Activated naive CD4-positive, alpha-beta T cell treated with anti-CD3 and anti-CD28 coated beads, Interleukin-2, amount 50 U/mL, for 72 hours (primary cell): Measurements from ENCODE around the gene CLEC16A. TPM values are rescaled to one million over a fixed set of nuclear protein-coding genes. Genes with fewer than 3 reads are reported as not detected.
"Not testable (repeated sequence)": the region's sequence is repeated elsewhere in the genome, so short reads cannot be mapped to it uniquely, and the experiment has no call there.

Experiments used
- ATAC-seq, 2 donors: fragments of 150-1000 bp; cut with Tn5 transposase; 2 replicates each; pipeline ENCODE4 v1.10.0; 2021; ENCODE audit warnings: mild to moderate bottlenecking in 2 of 2, moderate library complexity in 2 of 2
- DNase-seq, 2 donors: peaks; one replicate each; pipeline ENCODE4 v3.0.0; 2021 to 2022; ENCODE audit warnings: low spot score in 2 of 2
- H3K27ac Mint-ChIP-seq, 2 donors: one replicate each; pipeline ENCODE4 v1.8.0; 2022; ENCODE audit warnings: mild to moderate bottlenecking in 2 of 2, mixed read lengths in 2 of 2
- H3K36me3 Mint-ChIP-seq, 2 donors: one replicate each; pipeline ENCODE4 v1.8.0; 2022; ENCODE audit warnings: mixed read lengths in 2 of 2
- H3K9me3 Mint-ChIP-seq, 2 donors: one replicate each; pipeline ENCODE4 v1.8.0; 2022; ENCODE audit warnings: mixed read lengths in 2 of 2
- total RNA-seq, 2 donors: library from RNA; stranded (reverse); gene quantifications; one replicate each; pipeline ENCODE4 v1.2.3, GENCODE V29; 2022

The CLEC16A gene
- total RNA-seq, 2 donors from 2014 or later: 28.0 to 33.2 TPM

- no peak for ATAC-seq
- Mint-ChIP-seq H3K27ac (peak overlapping the region in 1 of 2 donors; percentile 77), H3K36me3 (peaks cover 11 to 23% of the 10 kb centered on the region in 2 donors)
Observed at GRCh38 chr16:11211061-11211976, 267.0 kb downstream of the CLEC16A start.

GRCh38 chr16:11211977-11212797 is 267.8 kb downstream of the CLEC16A start:
- DNase-seq: no peak
- ATAC-seq: no peak
- Mint-ChIP-seq H3K36me3 (peaks cover 13 to 24% of the 10 kb centered on the region in 2 donors), H3K27ac (no peak overlapping the region), H3K9me3 (peaks cover under 1 to 14% of the 10 kb centered on the region in 2 donors)

More at GRCh38 chr16:11211061-11211976, 267.0 kb downstream of the CLEC16A start:
- DNase-seq: no peak
- H3K9me3 Mint-ChIP-seq: peaks cover 0 to 13% of the 10 kb centered on the region in 2 donors

GRCh38 chr16:11212798-11213196 is 268.4 kb downstream of the CLEC16A start:
- Mint-ChIP-seq H3K36me3 (peaks cover 16 to 24% of the 10 kb centered on the region in 2 donors), H3K9me3 (peaks cover 6 to 20% of the 10 kb centered on the region in 2 donors), H3K27ac (no peak overlapping the region)
- ATAC-seq (no peak), DNase-seq (no peak)

GRCh38 chr16:11213373-11213772 is 269.0 kb downstream of the CLEC16A start:
- ATAC-seq (no peak), DNase-seq (no peak)
- H3K27ac Mint-ChIP-seq: no peak overlapping the region
- H3K9me3 Mint-ChIP-seq: peaks cover 9 to 16% of the 10 kb centered on the region in 2 donors
- peaks cover 21 to 24% of the 10 kb centered on the region in 2 donors for H3K36me3 Mint-ChIP-seq

GRCh38 chr16:11213799-11214198 is 269.4 kb downstream of the CLEC16A start:
- H3K9me3 Mint-ChIP-seq: peaks cover 13 to 18% of the 10 kb centered on the region in 2 donors
- DNase-seq (no peak), ATAC-seq (no peak)
- H3K27ac Mint-ChIP-seq: no peak overlapping the region
- H3K36me3 Mint-ChIP-seq: peaks cover 26 to 28% of the 10 kb centered on the region in 2 donors

GRCh38 chr16:11215935-11216556 is 271.7 kb downstream of the CLEC16A start:
- Mint-ChIP-seq H3K36me3 (peaks cover 31 to 34% of the 10 kb centered on the region in 2 donors), H3K27ac (peak overlapping the region in 1 of 2 donors; percentile 61), H3K9me3 (peaks cover 18 to 23% of the 10 kb centered on the region in 2 donors)
- ATAC-seq (peak in 1 of 2 donors; percentile 69), DNase-seq (no peak)

- H3K36me3 Mint-ChIP-seq: peaks cover 31 to 34% of the 10 kb centered on the region in 2 donors
Observed at GRCh38 chr16:11217651-11218603, 273.6 kb downstream of the CLEC16A start.

GRCh38 chr16:11218604-11218962 is 274.2 kb downstream of the CLEC16A start:
- DNase-seq (no peak), ATAC-seq (no peak)
- Mint-ChIP-seq H3K36me3 (peaks cover 31 to 34% of the 10 kb centered on the region in 2 donors), H3K9me3 (peaks cover 18 to 23% of the 10 kb centered on the region in 2 donors), H3K27ac (no peak overlapping the region)

More at GRCh38 chr16:11217651-11218603, 273.6 kb downstream of the CLEC16A start:
- DNase-seq: no peak
- H3K9me3 Mint-ChIP-seq: peaks cover 18 to 23% of the 10 kb centered on the region in 2 donors
- ATAC-seq: no peak
- H3K27ac Mint-ChIP-seq: peak overlapping the region in 1 of 2 donors; percentile 50

GRCh38 chr16:11219178-11219577 is 274.8 kb downstream of the CLEC16A start:
- H3K27ac Mint-ChIP-seq: no peak overlapping the region
- H3K36me3 Mint-ChIP-seq: peaks cover 31 to 34% of the 10 kb centered on the region in 2 donors
- H3K9me3 Mint-ChIP-seq: peaks cover 18 to 23% of the 10 kb centered on the region in 2 donors
- ATAC-seq: no peak
- no peak for DNase-seq

GRCh38 chr16:11220507-11220906 is 276.1 kb downstream of the CLEC16A start:
- peaks cover 18 to 23% of the 10 kb centered on the region in 2 donors for H3K9me3 Mint-ChIP-seq
- H3K27ac Mint-ChIP-seq: not testable (repeated sequence)
- peaks cover 31 to 34% of the 10 kb centered on the region in 2 donors for H3K36me3 Mint-ChIP-seq

GRCh38 chr16:11224096-11224893 is 279.9 kb downstream of the CLEC16A start:
- peak; percentile 48 to 54 for ATAC-seq
- peak; percentile 54 to 83 for DNase-seq
- peaks cover under 1 to 2% of the 10 kb centered on the region in 2 donors for H3K36me3 Mint-ChIP-seq
- H3K9me3 Mint-ChIP-seq: peaks cover under 1% of the 10 kb centered on the region in 2 donors
- peak overlapping the region; percentile 98 to 99 for H3K27ac Mint-ChIP-seq

More at GRCh38 chr16:11220507-11220906, 276.1 kb downstream of the CLEC16A start:
- ATAC-seq, DNase-seq: not testable (repeated sequence)

- no peaks in the 10 kb centered on the region for H3K9me3 Mint-ChIP-seq
- no peaks in the 10 kb centered on the region for H3K36me3 Mint-ChIP-seq
- peak; percentile 80 to 83 for ATAC-seq
- H3K27ac Mint-ChIP-seq: peak overlapping the region; percentile 98 to 99
- DNase-seq: peak; percentile 81 to 91
Observed at GRCh38 chr16:11224894-11225676, 280.7 kb downstream of the CLEC16A start.

- H3K9me3 Mint-ChIP-seq: no peaks in the 10 kb centered on the region
- no peaks in the 10 kb centered on the region for H3K36me3 Mint-ChIP-seq
- no peak for DNase-seq
- H3K27ac Mint-ChIP-seq: peak overlapping the region; percentile 98 to 99
- ATAC-seq: no peak
Observed at GRCh38 chr16:11225677-11226549, 281.5 kb downstream of the CLEC16A start.
